K562 (cell line): ENCODE measurements around the gene EHBP1.

Source experiments
- CBX2 ChIP-seq: fragments of 200-600 bp; sonication (generic); IDR thresholded peaks from one replicate; pipeline ENCODE4 v1.6.1; 2012; ENCODE audit warnings: mild to moderate bottlenecking, low read length, inconsistent platforms; ENCODE audit not compliant: insufficient read depth, poor library complexity, severe bottlenecking
- CHD2 ChIP-seq: IDR thresholded peaks from 2 replicates; pipeline ENCODE4 v1.6.1; 2011; ENCODE audit warnings: low read depth, low read length
- CTCF ChIP-seq, 3 experiments: IDR thresholded peaks in 2 of 3; conservative IDR thresholded peaks in 1 of 3; 2 replicates each; pipeline ENCODE4 v1.5.1; 2011 to 2012; ENCODE audit warnings: low read length in 3 of 3, mild to moderate bottlenecking in 3 of 3, control low read depth in 2 of 3, improper control_type of control experiment in 1 of 3, inconsistent platforms in 1 of 3, low read depth in 1 of 3, mixed read lengths in 1 of 3, moderate library complexity in 1 of 3; ENCODE audit not compliant: insufficient read depth in 2 of 3
- IRF9 ChIP-seq: fragments of 450-650 bp; IDR thresholded peaks from 2 replicates; pipeline ENCODE4 v1.6.1; 2016; ENCODE audit warnings: missing biosample characterization, missing genetic modification characterization
- JUN ChIP-seq, 2 experiments: sonication (generic) in 1 of 2; formaldehyde crosslinking in 1 of 2; IDR thresholded peaks; 2 replicates each; pipeline versions ENCODE4 v1.6.1 to v1.8.0; 2012 to 2022; ENCODE audit warnings: borderline replicate concordance in 2 of 2, mild to moderate bottlenecking in 2 of 2, improper control_type of control experiment in 1 of 2, low read depth in 1 of 2, low read length in 1 of 2, missing genetic modification reagents in 1 of 2
- MAZ ChIP-seq, 2 experiments: fragments of 450-650 bp in 1 of 2; sonication (generic) in 1 of 2; formaldehyde crosslinking; IDR thresholded peaks in 1 of 2; conservative IDR thresholded peaks in 1 of 2; 2 replicates each; pipeline versions ENCODE4 v1.4.0 to v1.5.0; 2020; ENCODE audit warnings: mild to moderate bottlenecking in 1 of 2, missing genetic modification reagents in 1 of 2
- POLR2A ChIP-seq: fragments of 450-650 bp; conservative IDR thresholded peaks from 2 replicates; pipeline ENCODE4 v1.6.1; 2016
- POLR2H ChIP-seq: IDR thresholded peaks from 2 replicates; pipeline ENCODE4 v1.6.1; 2016; ENCODE audit warnings: missing genetic modification characterization, low read depth, mild to moderate bottlenecking, control low read depth, missing compliant biosample characterization, moderate library complexity
- RAD21 ChIP-seq, 2 experiments: fragments of 250-450 bp in 1 of 2; fragments of 450-650 bp in 1 of 2; sonication (Bioruptor Pico) in 1 of 2; formaldehyde crosslinking in 1 of 2; IDR thresholded peaks in 1 of 2; conservative IDR thresholded peaks in 1 of 2; 2 replicates each; pipeline versions ENCODE4 v1.4.0 to v1.8.0; 2020 to 2022; ENCODE audit warnings: mild to moderate bottlenecking in 2 of 2, moderate library complexity in 1 of 2
- REST ChIP-seq, 2 experiments: fragments of 450-650 bp; formaldehyde crosslinking in 1 of 2; IDR thresholded peaks; 2 replicates each; pipeline versions ENCODE4 v1.4.0 to v1.6.1; 2014 to 2020; ENCODE audit warnings: mild to moderate bottlenecking in 2 of 2, borderline replicate concordance in 1 of 2, low read depth in 1 of 2
- TAF1 ChIP-seq: IDR thresholded peaks from 2 replicates; pipeline ENCODE4 v1.6.1; 2011; ENCODE audit warnings: mild to moderate bottlenecking, low read length, moderate library complexity; ENCODE audit not compliant: insufficient read depth, control insufficient read depth, severe bottlenecking; ENCODE audit errors: extremely low read depth
- ZZZ3 ChIP-seq: fragments of 450-650 bp; IDR thresholded peaks from 2 replicates; pipeline ENCODE4 v1.6.1; 2016; ENCODE audit warnings: antibody characterized with exemption, mild to moderate bottlenecking, moderate library complexity

GRCh38 chr2:62662131-62662530, 43.4 kb upstream of the EHBP1 start:
- TF ChIP-seq POLR2A (no peak), TAF1 (no peak), JUN (IDR thresholded peaks at IDR 0.05; ENCODE audit: borderline replicate concordance, low read depth, low read length) (no peak), JUN (CRISPR knock-in tag; IDR thresholded peaks at IDR 0.05; ENCODE audit: borderline replicate concordance) (no peak), CHD2 (no peak), CTCF (IDR thresholded peaks at IDR 0.05 in 2 of 3, conservative IDR thresholded peaks at IDR 0.05 in 1 of 3; ENCODE audit: insufficient read depth in 2 of 3, low read depth in 1 of 3, low read length in 3 of 3) (no peak), POLR2H (tag) (no peak), CBX2 (no peak), ZZZ3 (no peak), REST (IDR thresholded peaks at IDR 0.05; ENCODE audit: borderline replicate concordance) (no peak), REST (CRISPR knock-in tag; IDR thresholded peaks at IDR 0.05; ENCODE audit: low read depth) (no peak), RAD21 (CRISPR knock-in tag; conservative IDR thresholded peaks at IDR 0.05 in 1 of 2, IDR thresholded peaks at IDR 0.05 in 1 of 2) (no peak), IRF9 (tag) (no peak), MAZ (CRISPR knock-in tag; conservative IDR thresholded peaks at IDR 0.05 in 1 of 2, IDR thresholded peaks at IDR 0.05 in 1 of 2) (no peak)
